ENCODE data around the gene TIGAR. TPM values are rescaled to one million over a fixed set of nuclear protein-coding genes. Genes with fewer than 3 reads are reported as not detected.
A peak's percentile ranks its signal among the peaks of the same experiment; 100 is the strongest.

The TIGAR gene
- total RNA-seq, 1 donor from 2014 or later, result 13.4 TPM

DNA sequence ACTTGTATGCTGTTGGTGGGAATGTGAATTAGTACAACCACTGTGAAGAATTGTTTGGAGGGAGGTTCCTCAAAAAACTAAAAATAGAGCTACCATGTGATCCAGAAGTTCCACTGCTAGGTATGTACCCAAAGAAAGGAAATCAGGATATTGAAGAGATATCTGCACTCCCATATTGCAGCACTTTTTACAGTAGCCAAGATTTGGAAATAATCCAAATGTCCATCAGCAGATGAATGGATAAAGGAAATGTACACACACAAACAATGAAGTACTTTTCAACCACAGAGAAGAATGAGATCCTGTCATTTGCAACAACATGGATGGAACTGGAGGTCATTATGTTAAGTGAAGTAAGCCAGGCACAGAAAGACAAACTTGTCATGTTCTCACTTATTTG, 25.9 kb downstream of the TIGAR start:
- intact Hi-C loops (cut with micrococcal nuclease), result no loop called here
- Mint-ChIP-seq H3K4me3 (no peak overlapping the region), H3K27me3 (no peaks in the 10 kb centered on the region), H3K27ac (no peak overlapping the region), H3K36me3 (ENCODE audit: low read depth) (peaks cover 52% of the 10 kb centered on the region), H3K9me3 (peaks cover 11% of the 10 kb centered on the region), H3K4me1 (peaks cover 4% of the 10 kb centered on the region)
- no peak for DNase-seq

DNA sequence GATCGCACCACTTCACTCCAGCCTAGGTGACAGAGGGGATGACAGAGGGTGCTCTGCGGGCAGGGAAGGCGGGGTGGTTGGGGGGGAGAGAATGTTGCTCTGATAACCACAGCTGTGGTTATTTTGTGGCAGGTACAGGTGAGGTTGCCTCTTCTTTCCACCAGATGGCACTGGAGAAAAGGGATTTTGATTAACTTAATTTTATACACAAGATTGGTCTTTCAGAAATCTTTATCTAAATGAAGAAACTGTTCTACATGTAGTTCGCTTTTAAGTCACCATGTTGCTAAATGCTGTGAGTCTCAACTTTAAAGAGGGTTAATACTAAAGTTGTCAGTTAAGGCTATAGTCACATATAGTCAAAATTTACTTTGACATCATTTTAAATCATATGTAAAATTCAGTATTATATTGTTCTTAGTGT, 32.8 kb downstream of the TIGAR start:
- Mint-ChIP-seq H3K36me3 (ENCODE audit: low read depth) (peaks cover 21% of the 10 kb centered on the region), H3K27me3 (no peaks in the 10 kb centered on the region), H3K9me3 (no peaks in the 10 kb centered on the region), H3K4me3 (no peak overlapping the region), H3K4me1 (peaks cover 8% of the 10 kb centered on the region), H3K27ac (no peak overlapping the region)
- intact Hi-C loops (cut with micrococcal nuclease), result loop anchor here (2.0 kb wide), 1 partner anchor 173 kb away; no protein-coding TSS in a partner anchor
- DNase-seq, result peak; percentile 76

DNA sequence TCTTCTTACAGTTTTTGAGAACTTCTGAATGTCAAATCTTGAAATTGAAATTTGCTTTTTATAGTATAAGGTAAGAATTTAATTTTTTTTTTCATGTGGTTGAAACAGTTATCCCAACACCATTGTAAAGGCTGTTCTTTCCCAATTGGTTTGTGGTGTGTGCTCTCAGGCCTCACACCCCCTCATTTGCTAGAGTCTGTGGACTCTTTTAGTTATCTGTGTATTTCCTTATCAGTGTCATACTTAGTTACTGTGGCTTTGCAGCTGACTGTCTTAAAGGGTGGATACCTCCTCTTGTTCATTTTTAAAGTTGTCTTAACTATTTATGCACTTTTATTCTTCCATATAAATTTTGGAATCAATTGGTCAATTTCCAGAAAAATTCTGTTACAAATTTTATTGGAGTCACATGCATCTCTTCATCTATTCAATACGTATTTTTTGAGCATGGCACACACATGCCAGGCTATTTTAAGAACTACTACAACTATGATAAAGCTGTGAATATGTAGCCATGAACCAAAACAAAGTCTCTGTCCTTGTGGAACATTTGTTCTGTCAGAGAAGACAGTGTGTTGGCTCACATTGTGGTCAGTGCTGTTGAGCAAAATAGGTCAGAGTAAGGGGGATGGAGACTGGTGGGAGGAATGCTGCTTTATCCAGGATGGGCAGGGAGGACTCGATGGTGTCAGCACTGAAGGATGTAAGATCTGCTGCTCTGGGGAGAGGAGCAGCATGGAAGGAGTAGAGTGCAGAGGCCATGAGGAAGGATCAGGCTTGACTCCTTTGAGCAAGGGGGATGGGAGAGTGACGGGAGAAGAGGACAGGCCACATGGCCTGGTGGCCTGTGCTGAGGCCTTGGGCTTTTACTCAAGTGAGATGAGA, 34.4 kb downstream of the TIGAR start:
- H3K4me1 Mint-ChIP-seq, result peaks cover 6% of the 10 kb centered on the region
- peaks cover 17% of the 10 kb centered on the region for H3K36me3 Mint-ChIP-seq (ENCODE audit: low read depth)
- no peak overlapping the region for H3K4me3 Mint-ChIP-seq
- intact Hi-C loops (cut with micrococcal nuclease), result no loop called here
- peaks cover 7% of the 10 kb centered on the region for H3K27me3 Mint-ChIP-seq
- no peak for DNase-seq
- no peaks in the 10 kb centered on the region for H3K9me3 Mint-ChIP-seq
- H3K27ac Mint-ChIP-seq, result peak overlapping the region; percentile 10

DNA sequence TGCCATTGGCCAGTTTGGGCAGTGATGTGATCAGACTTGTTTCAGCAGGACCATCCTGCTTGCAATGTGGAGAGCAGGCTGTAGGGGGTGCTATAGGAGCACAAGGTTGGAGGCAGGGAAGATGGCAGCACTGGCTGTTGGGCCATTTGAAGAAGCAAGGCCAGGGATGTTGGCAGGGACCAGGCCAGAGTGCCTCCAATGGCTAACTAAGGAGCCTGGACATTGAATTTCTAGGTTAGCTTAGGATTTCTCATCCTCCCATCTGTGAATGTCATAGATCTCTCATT, 35.0 kb downstream of the TIGAR start:
- H3K9me3 Mint-ChIP-seq, result no peaks in the 10 kb centered on the region
- peak; percentile 88 for DNase-seq
- H3K4me1 Mint-ChIP-seq, result peaks cover 4% of the 10 kb centered on the region
- H3K36me3 Mint-ChIP-seq (ENCODE audit: low read depth), result peaks cover 13% of the 10 kb centered on the region
- no peak overlapping the region for H3K4me3 Mint-ChIP-seq
- intact Hi-C loops (cut with micrococcal nuclease), result no loop called here
- H3K27me3 Mint-ChIP-seq, result peaks cover 11% of the 10 kb centered on the region
- no peak overlapping the region for H3K27ac Mint-ChIP-seq

DNA sequence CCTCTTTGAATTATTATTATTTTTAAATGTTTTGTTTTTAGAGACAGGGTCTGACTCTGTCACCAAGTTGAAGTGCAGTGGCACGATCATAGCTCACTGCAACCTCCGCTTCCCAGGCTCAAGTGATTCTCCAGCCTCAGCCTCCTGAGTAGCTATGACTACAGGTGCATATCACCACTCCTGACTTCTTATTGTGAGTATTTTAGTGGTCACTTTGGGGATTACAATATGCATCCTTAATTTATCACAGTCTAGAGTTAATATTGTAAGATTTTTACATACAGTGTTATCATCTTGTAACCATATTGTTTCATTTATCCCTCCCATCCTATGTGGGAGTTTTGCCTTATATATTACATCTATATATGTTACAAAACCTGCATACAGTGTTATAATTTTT, 45.1 kb downstream of the TIGAR start:
- H3K27ac Mint-ChIP-seq, result no peak overlapping the region
- H3K9me3 Mint-ChIP-seq, result no peaks in the 10 kb centered on the region
- no peaks in the 10 kb centered on the region for H3K36me3 Mint-ChIP-seq (ENCODE audit: low read depth)
- no peak for DNase-seq
- H3K27me3 Mint-ChIP-seq, result peaks cover 55% of the 10 kb centered on the region
- H3K4me3 Mint-ChIP-seq, result no peak overlapping the region
- intact Hi-C loops (cut with micrococcal nuclease), result no loop called here
- H3K4me1 Mint-ChIP-seq, result no peaks in the 10 kb centered on the region

DNA sequence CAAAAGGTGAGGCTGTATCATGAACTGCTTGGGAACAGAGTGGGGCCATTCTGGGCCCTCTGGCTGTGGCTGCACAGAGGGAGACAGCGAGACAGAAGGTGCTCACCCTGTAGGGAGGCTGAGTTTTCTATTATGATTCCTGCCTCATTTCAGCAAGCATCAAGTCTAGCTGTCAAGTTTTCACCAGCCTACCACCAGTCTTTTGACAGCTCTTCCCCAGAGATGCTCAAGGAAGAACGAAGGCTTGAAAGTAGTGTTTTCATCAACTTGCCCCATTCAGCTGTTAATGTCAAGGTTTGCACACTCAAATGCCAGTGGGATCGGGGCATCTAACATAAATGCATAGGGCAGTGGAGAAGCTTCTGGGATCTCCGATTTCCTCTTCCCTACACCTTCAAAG, 48.5 kb downstream of the TIGAR start:
- no peaks in the 10 kb centered on the region for H3K4me1 Mint-ChIP-seq
- no peaks in the 10 kb centered on the region for H3K36me3 Mint-ChIP-seq (ENCODE audit: low read depth)
- no peak overlapping the region for H3K4me3 Mint-ChIP-seq
- peaks cover 50% of the 10 kb centered on the region for H3K27me3 Mint-ChIP-seq
- no peak overlapping the region for H3K27ac Mint-ChIP-seq
- DNase-seq, result peak; percentile 45
- no peaks in the 10 kb centered on the region for H3K9me3 Mint-ChIP-seq
- intact Hi-C loops (cut with micrococcal nuclease), result no loop called here

DNA sequence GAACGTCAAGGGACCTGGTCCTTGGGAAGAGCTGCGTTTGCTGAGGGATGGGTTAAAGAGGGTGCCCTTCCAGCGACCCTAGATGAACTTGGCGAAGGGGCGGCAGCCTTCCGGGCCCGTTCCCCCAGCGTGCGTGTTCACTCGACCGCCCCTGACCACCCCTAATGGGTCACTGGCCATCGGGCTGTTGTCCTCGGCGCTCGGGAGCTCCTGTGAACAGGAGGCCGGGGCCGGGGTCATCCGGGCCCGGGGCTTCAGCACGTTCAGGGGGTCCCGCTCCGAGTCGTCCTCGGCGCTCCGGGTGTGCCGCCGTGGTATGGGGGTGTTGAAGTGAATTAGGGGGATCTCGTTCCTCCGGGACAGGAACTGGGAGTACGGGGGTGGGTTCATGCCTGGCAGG, 49.3 kb downstream of the TIGAR start:
- no peaks in the 10 kb centered on the region for H3K4me1 Mint-ChIP-seq
- DNase-seq, result peak; percentile 50
- H3K9me3 Mint-ChIP-seq, result no peaks in the 10 kb centered on the region
- no peak overlapping the region for H3K27ac Mint-ChIP-seq
- H3K36me3 Mint-ChIP-seq (ENCODE audit: low read depth), result no peaks in the 10 kb centered on the region
- H3K27me3 Mint-ChIP-seq, result peaks cover 43% of the 10 kb centered on the region
- no peak overlapping the region for H3K4me3 Mint-ChIP-seq
- intact Hi-C loops (cut with micrococcal nuclease), result no loop called here

DNA sequence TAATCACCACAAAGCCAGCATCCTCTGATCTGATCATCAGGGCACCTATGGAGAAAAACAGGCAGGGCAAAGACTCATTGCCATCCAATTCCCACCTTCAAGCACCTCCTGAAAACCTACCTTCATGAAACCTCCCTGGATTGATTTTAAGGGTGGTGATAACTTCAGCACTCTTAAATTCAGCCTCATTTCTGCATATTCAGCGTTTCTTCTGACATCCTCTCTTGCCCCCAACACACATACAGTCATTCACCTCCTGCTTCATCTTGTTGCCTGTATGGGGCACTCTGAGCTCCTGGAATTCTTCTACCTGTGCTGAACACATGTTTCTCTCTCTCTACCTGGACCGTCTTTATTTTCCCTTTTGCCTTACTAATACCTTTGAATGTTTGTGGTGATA, 51.6 kb downstream of the TIGAR start:
- intact Hi-C loops (cut with micrococcal nuclease), result no loop called here
- no peak for DNase-seq
- no peaks in the 10 kb centered on the region for H3K4me1 Mint-ChIP-seq
- no peaks in the 10 kb centered on the region for H3K9me3 Mint-ChIP-seq
- no peak overlapping the region for H3K4me3 Mint-ChIP-seq
- no peak overlapping the region for H3K27ac Mint-ChIP-seq
- no peaks in the 10 kb centered on the region for H3K36me3 Mint-ChIP-seq (ENCODE audit: low read depth)
- peaks cover 32% of the 10 kb centered on the region for H3K27me3 Mint-ChIP-seq

DNA sequence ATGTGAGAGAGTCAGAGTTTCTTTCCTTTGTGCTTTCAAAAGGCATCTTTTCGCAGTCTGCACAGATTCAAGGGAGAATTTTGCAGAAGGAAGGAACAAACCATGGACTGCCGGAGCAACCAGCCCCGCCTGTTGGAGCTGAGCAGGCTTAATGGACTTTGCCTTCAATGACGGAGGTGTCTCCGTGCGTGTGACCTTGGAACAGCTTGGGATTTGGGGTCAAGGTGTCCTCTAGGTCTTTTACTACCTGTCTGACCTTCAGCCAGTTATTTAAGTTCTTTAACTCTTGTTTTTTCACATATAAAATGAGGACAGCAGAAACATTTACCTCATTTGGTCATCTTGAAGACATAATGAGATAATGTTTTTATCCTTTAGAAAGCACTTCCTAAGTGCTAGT, 54.4 kb downstream of the TIGAR start:
- H3K4me3 Mint-ChIP-seq, result no peak overlapping the region
- H3K27ac Mint-ChIP-seq, result no peak overlapping the region
- no peaks in the 10 kb centered on the region for H3K4me1 Mint-ChIP-seq
- no peaks in the 10 kb centered on the region for H3K9me3 Mint-ChIP-seq
- DNase-seq, result no peak
- H3K27me3 Mint-ChIP-seq, result peaks cover 44% of the 10 kb centered on the region
- no peaks in the 10 kb centered on the region for H3K36me3 Mint-ChIP-seq (ENCODE audit: low read depth)
- intact Hi-C loops (cut with micrococcal nuclease), result no loop called here

DNA sequence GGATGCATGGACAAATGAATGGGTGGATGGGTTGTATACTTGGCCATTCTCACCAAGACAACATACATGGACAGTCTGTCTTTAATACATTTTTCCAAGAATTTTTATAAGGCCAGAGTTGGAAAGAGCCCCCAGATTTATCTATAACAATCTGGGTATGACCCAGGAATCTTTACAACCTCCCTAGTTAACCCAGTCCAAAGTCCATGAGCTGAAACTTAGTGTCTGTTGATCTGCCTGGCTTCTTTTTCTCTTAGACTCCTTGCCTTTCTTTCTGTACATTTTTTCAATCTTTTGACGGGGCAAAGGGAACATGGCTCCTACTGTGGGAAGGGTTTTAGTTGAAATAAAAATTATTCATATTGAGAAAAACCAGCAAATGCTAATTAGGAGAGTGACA, 57.8 kb downstream of the TIGAR start:
- Mint-ChIP-seq H3K36me3 (ENCODE audit: low read depth) (no peaks in the 10 kb centered on the region), H3K27me3 (peaks cover 44% of the 10 kb centered on the region), H3K4me1 (no peaks in the 10 kb centered on the region), H3K9me3 (no peaks in the 10 kb centered on the region), H3K27ac (no peak overlapping the region), H3K4me3 (no peak overlapping the region)
- intact Hi-C loops (cut with micrococcal nuclease), result no loop called here
- DNase-seq, result no peak

DNA sequence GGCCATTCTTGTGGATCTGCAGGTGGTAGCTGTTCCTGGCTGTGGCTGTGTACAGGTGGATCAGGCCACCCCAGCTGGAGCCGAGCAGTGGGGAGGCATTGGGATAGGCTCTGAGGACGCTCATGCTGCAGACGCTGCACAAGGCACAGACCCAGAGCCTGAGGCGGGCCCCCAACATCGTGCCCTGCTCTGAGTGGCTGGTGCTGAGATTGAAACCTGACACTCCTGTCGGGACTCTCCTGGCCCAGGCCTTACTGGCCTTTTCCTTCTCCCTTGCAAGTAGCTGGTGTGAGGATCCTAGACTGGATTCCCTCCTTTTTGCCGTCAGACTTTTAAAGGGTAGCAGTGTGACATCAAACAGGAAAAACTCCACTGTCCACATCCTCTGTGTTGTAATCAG, 58.4 kb downstream of the TIGAR start, which contains the start of gene FGF23:
FGF23 (minus strand) TSS at position 308 of the 400 bp plus-strand sequence; CDS start at position 178, 130 bp downstream.
- no peak for DNase-seq
- Mint-ChIP-seq H3K4me1 (no peaks in the 10 kb centered on the region), H3K27me3 (peaks cover 40% of the 10 kb centered on the region), H3K4me3 (no peak within 1 kb of the TSS), H3K9me3 (no peaks in the 10 kb centered on the region), H3K27ac (no peak within 1 kb of the TSS), H3K36me3 (ENCODE audit: low read depth) (no peaks in the 10 kb centered on the region)
- intact Hi-C loops (cut with micrococcal nuclease), result no loop called here

DNA sequence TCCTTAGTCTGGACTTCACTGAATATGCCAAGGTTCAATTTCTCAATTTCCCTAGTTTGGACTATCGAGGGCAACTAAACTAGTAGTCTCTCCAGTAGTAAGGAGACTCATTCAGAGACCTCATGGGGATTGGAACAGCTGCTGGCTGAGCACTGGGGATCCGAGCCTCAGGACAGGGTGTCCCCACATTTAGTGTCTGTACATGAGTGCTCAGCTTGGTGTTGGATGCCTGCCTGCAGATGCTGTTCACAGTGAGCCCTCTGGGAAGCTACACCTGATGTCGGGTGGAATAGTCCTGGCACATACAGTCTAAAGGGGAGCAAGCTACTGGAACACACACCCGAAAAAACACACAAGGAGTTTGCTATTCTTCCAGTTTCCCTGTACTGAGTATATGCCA, 59.3 kb downstream of the TIGAR start:
- no peak for DNase-seq
- Mint-ChIP-seq H3K27ac (no peak overlapping the region), H3K36me3 (ENCODE audit: low read depth) (no peaks in the 10 kb centered on the region), H3K9me3 (no peaks in the 10 kb centered on the region), H3K4me3 (no peak overlapping the region), H3K4me1 (no peaks in the 10 kb centered on the region), H3K27me3 (peaks cover 44% of the 10 kb centered on the region)
- intact Hi-C loops (cut with micrococcal nuclease), result no loop called here

DNA sequence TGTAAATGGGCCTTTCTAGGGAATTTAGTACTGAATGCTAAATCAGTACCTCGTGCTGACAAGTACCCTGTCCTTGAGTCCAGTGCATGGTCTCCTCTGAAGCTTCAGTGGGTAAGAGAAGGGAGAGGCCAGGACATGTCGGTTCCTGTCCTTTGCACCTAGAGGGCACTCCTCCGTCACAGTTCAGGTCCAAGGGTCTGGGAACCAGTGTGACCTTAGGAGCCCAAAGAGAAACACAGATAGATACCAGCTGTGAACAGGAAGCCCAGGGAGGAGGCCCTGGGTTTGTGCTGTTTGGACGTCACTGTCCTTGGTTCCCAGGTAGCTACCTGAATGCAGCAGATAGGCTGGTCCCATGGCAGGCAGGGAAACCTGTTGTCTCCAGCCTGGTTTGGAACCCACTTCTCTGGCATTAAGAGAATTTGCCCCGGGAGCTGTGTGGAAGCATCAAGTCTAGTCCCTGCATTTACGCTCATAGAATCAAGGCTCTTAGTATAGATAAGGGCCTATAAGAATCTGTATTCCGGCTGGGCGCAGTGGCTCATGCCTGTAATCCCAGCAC, 62.4 kb downstream of the TIGAR start:
- Mint-ChIP-seq H3K4me3 (no peak overlapping the region), H3K27ac (no peak overlapping the region), H3K4me1 (no peaks in the 10 kb centered on the region), H3K9me3 (no peaks in the 10 kb centered on the region), H3K36me3 (ENCODE audit: low read depth) (no peaks in the 10 kb centered on the region), H3K27me3 (peaks cover 41% of the 10 kb centered on the region)
- intact Hi-C loops (cut with micrococcal nuclease), result no loop called here
- DNase-seq, result no peak

DNA sequence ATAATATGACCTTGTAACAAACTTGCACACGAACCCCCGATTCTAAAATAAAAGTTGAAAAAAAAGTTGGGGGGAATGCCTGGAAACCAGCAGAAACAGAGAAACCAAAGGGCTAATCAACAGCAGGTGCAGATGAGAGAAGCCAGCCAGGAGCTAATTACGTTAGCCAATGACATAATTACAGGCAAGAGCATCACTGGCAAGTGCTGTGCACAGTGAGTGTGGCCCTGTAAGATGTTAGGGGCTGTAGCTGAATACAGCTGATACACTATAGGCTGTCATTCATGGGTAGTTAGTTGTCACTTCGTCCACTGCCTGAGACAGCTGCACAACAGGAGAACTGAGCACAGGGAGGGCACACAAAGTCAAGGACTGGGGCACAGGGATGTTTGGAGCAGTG, 65.8 kb downstream of the TIGAR start:
- Mint-ChIP-seq H3K9me3 (no peaks in the 10 kb centered on the region), H3K27ac (no peak overlapping the region), H3K27me3 (peaks cover 23% of the 10 kb centered on the region), H3K4me3 (no peak overlapping the region), H3K4me1 (no peaks in the 10 kb centered on the region), H3K36me3 (ENCODE audit: low read depth) (no peaks in the 10 kb centered on the region)
- DNase-seq, result no peak
- intact Hi-C loops (cut with micrococcal nuclease), result no loop called here

DNA sequence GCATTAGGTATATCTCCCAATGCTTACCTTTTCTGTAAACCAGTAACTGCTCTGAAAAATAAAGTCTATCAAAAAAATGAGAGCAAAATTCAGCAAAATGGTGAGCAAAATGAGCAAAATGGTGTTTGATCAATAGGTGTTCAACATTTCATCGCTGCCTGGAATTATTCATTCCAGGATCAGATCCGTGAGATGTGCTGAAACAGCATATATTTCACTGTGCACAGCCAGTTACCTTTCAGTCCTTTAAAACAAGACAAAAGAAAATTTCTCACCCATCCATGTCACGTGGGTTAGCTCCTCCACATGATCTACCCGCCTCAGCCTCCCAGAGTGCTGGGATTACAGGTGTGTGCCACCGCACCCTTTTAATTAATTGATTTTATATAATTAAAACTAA, 66.6 kb downstream of the TIGAR start:
- no peaks in the 10 kb centered on the region for H3K36me3 Mint-ChIP-seq (ENCODE audit: low read depth)
- peaks cover 24% of the 10 kb centered on the region for H3K27me3 Mint-ChIP-seq
- intact Hi-C loops (cut with micrococcal nuclease), result no loop called here
- H3K27ac Mint-ChIP-seq, result no peak overlapping the region
- no peak overlapping the region for H3K4me3 Mint-ChIP-seq
- no peak for DNase-seq
- H3K9me3 Mint-ChIP-seq, result no peaks in the 10 kb centered on the region
- no peaks in the 10 kb centered on the region for H3K4me1 Mint-ChIP-seq

All from activated CD4-positive, alpha-beta T cell treated with anti-CD3 and anti-CD28 coated beads, Interleukin-2, amount 10 ng/mL, durations not matched to agents 24 days and 14 days (primary cell).